Activated B cell treated with CpG ODN at 0.5 μM for 24 hours (primary cell): Measurements from ENCODE around the gene SDHC. TPM values are rescaled to one million over a fixed set of nuclear protein-coding genes. Genes with fewer than 3 reads are reported as not detected.

Experiments used
- ATAC-seq: fragments of 200-7000 bp; cut with Tn5 transposase; one replicate; pipeline ENCODE4 v1.10.0; 2021; ENCODE audit warnings: low read depth, mild to moderate bottlenecking, moderate library complexity
- CTCF ChIA-PET: fragments of 350-600 bp; sonication (Branson Sonifier 250); formaldehyde crosslinking; loops from one replicate; lab custom pipeline; 2021; ENCODE audit warnings: antibody characterized with exemption; lab: Charles Lee
- POLR2A ChIA-PET: fragments of 350-600 bp; sonication (Branson Sonifier 250); formaldehyde crosslinking; loops from one replicate; lab custom pipeline; 2021; ENCODE audit warnings: antibody characterized with exemption; lab: Charles Lee
- DNase-seq: peaks from one replicate; pipeline ENCODE4 v3.0.0; 2022
- H3K27ac Mint-ChIP-seq: one replicate; pipeline ENCODE4 v1.8.0; 2020; ENCODE audit warnings: mixed read lengths
- H3K27me3 Mint-ChIP-seq: one replicate; pipeline ENCODE4 v1.8.0; 2021; ENCODE audit warnings: mixed read lengths
- H3K36me3 Mint-ChIP-seq: one replicate; pipeline ENCODE4 v1.8.0; 2021; ENCODE audit warnings: low read depth, mixed read lengths
- H3K4me1 Mint-ChIP-seq: one replicate; pipeline ENCODE4 v1.8.0; 2021; ENCODE audit warnings: mixed read lengths
- H3K4me3 Mint-ChIP-seq: one replicate; pipeline ENCODE4 v1.8.0; 2020; ENCODE audit warnings: mild to moderate bottlenecking, mixed read lengths
- H3K9me3 Mint-ChIP-seq: one replicate; pipeline ENCODE4 v1.8.0; 2020; ENCODE audit warnings: mixed read lengths
- CTCF ChIP-seq: fragments of 200-600 bp; IDR thresholded peaks from one replicate; pipeline ENCODE4 v1.8.0; 2022; ENCODE audit warnings: antibody characterized with exemption, mild to moderate bottlenecking
- intact Hi-C: fragments of 100-400 bp; cut with micrococcal nuclease; formaldehyde crosslinking; loops from one replicate; pipeline ENCODE4 v1.15.1; 2024
- total RNA-seq: library from RNA; stranded (reverse); gene quantifications from 2 replicates; pipeline ENCODE4 v1.2.3, GENCODE V29; 2022

The SDHC gene
- total RNA-seq, 1 donor from 2014 or later: 160 TPM

GRCh38 chr1:161273402-161273801 is 40.8 kb upstream of the SDHC start:
- TF ChIP-seq CTCF: no peak
- Mint-ChIP-seq H3K36me3 (no peaks in the 10 kb centered on the region), H3K27ac (no peak overlapping the region), H3K27me3 (peaks cover 8% of the 10 kb centered on the region), H3K4me3 (no peak overlapping the region), H3K9me3 (no peaks in the 10 kb centered on the region), H3K4me1 (no peaks in the 10 kb centered on the region)
- DNase-seq: no peak
- no peak for ATAC-seq
- POLR2A ChIA-PET: no interaction called here
- CTCF ChIA-PET: no interaction called here
- intact Hi-C loops: no loop called here

GRCh38 chr1:161274874-161275273 is 39.3 kb upstream of the SDHC start:
- Mint-ChIP-seq H3K27ac (no peak overlapping the region), H3K4me3 (no peak overlapping the region), H3K4me1 (no peaks in the 10 kb centered on the region), H3K27me3 (peaks cover 11% of the 10 kb centered on the region), H3K9me3 (no peaks in the 10 kb centered on the region), H3K36me3 (no peaks in the 10 kb centered on the region)
- POLR2A ChIA-PET: no interaction called here
- intact Hi-C loops: no loop called here
- CTCF ChIA-PET: no interaction called here
- no peak for TF ChIP-seq CTCF
- no peak for DNase-seq
- no peak for ATAC-seq

GRCh38 chr1:161282991-161283390 is 31.2 kb upstream of the SDHC start:
- no peak for TF ChIP-seq CTCF
- H3K27ac Mint-ChIP-seq: no peak overlapping the region
- intact Hi-C loops: no loop called here

GRCh38 chr1:161285113-161285512 is 29.1 kb upstream of the SDHC start:
- H3K4me3 Mint-ChIP-seq: no peak overlapping the region
- POLR2A ChIA-PET: no interaction called here
- no peaks in the 10 kb centered on the region for H3K36me3 Mint-ChIP-seq
- CTCF ChIA-PET: no interaction called here
- H3K4me1 Mint-ChIP-seq: peaks cover 7% of the 10 kb centered on the region
- no peak overlapping the region for H3K27ac Mint-ChIP-seq
- no peaks in the 10 kb centered on the region for H3K27me3 Mint-ChIP-seq
- no peak for TF ChIP-seq CTCF
- ATAC-seq (no peak), DNase-seq (no peak)
- H3K9me3 Mint-ChIP-seq: no peaks in the 10 kb centered on the region
- intact Hi-C loops: no loop called here

More at GRCh38 chr1:161282991-161283390, 31.2 kb upstream of the SDHC start:
- Mint-ChIP-seq H3K4me1 (peaks cover 7% of the 10 kb centered on the region), H3K27me3 (peaks cover 3% of the 10 kb centered on the region), H3K9me3 (no peaks in the 10 kb centered on the region), H3K36me3 (no peaks in the 10 kb centered on the region), H3K4me3 (no peak overlapping the region)
- ChIA-PET POLR2A (no interaction called here), CTCF (interaction anchor here (1.3 kb wide), 1 partner anchor 8 kb away, joined by 4 read pairs; no protein-coding TSS in a partner anchor)
- DNase-seq (no peak), ATAC-seq (no peak)

- H3K4me1 Mint-ChIP-seq: peaks cover 7% of the 10 kb centered on the region
- ATAC-seq (no peak), DNase-seq (no peak)
- intact Hi-C loops: no loop called here
- ChIA-PET POLR2A (no interaction called here), CTCF (no interaction called here)
- H3K9me3 Mint-ChIP-seq: no peaks in the 10 kb centered on the region
- TF ChIP-seq CTCF: no peak
- H3K4me3 Mint-ChIP-seq: no peak overlapping the region
- no peaks in the 10 kb centered on the region for H3K27me3 Mint-ChIP-seq
- H3K27ac Mint-ChIP-seq: no peak overlapping the region
- no peaks in the 10 kb centered on the region for H3K36me3 Mint-ChIP-seq
These were observed 28.7 kb upstream of the SDHC start for GRCh38 chr1:161285521-161285920.
